ENCODE results near the gene SPDL1.

Gene SPDL1

DNA sequence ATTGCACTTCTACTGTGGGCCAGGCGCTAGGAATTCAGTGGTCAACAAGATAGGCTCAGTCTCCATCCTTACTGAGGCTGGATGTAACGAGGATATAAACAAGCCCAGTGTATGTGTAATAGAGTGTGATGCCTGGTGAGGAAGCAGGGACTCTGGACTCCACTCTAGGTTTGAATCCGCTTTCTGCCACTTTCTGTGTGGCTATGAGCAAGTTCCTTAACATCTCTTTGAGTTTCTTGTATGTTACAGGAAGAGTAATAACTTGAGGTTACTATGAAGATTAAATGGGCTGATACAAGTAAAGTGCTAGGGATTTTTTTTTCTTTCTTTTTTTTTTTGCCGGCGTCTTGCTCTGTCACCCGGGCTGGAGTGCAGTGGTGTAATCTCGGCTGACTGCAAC, 65.9 kb downstream of the SPDL1 start:
- Histone ChIP-seq H3K4me1 (ENCODE audit: control insufficient read depth, insufficient read depth, low read depth, low read length) (peaks cover 6% of the 10 kb centered on the region), H3K27ac (ENCODE audit: low read length, poor library complexity, severe bottlenecking) (no peak overlapping the region), H4K91ac (ENCODE audit: low read length) (peak overlapping the region; percentile 23), H2BK120ac (ENCODE audit: low read depth, low read length) (no peak overlapping the region), H2BK5ac (ENCODE audit: low read depth, low read length, poor library complexity, severe bottlenecking) (no peak overlapping the region), H3K14ac (ENCODE audit: low read length in 2 of 2) (no peak overlapping the region), H3K36me3 (ENCODE audit: control insufficient read depth in 1 of 2, insufficient read depth in 2 of 2, low read depth in 1 of 2, low read length in 2 of 2) (no peaks in the 10 kb centered on the region), H4K8ac (ENCODE audit: low read length) (no peak overlapping the region), H3K4me3 (ENCODE audit: insufficient read depth in 1 of 2, low read depth in 1 of 2, low read length in 2 of 2) (no peak overlapping the region), H3K4ac (ENCODE audit: low read depth in 1 of 2, low read length in 2 of 2) (peak overlapping the region in 1 of 2 experiments; percentile 52), H3K18ac (ENCODE audit: low read depth in 1 of 2, low read length in 2 of 2) (peak overlapping the region; percentile 55 to 82), H2BK12ac (ENCODE audit: low read length in 2 of 2) (peak overlapping the region; percentile 29 to 79), H3K79me1 (replicated peaks; ENCODE audit: low read length, poor library complexity, severe bottlenecking) (peaks cover 4% of the 10 kb centered on the region), H2BK15ac (ENCODE audit: low read depth, poor library complexity, severe bottlenecking) (no peak overlapping the region), H3K9ac (ENCODE audit: low read length) (no peak overlapping the region), H2AK5ac (ENCODE audit: low read length, severe bottlenecking) (no peak overlapping the region), H3K27me3 (ENCODE audit: control insufficient read depth in 1 of 2, insufficient read depth in 1 of 2, low read length in 2 of 2) (no peaks in the 10 kb centered on the region), H3K23ac (ENCODE audit: low read length in 2 of 2) (no peak overlapping the region), H2AFZ (ENCODE audit: low read depth, low read length) (no peak overlapping the region), H3K4me2 (ENCODE audit: low read length, poor library complexity, severe bottlenecking) (no peak overlapping the region), H3K9me3 (ENCODE audit: control insufficient read depth, low read length) (no peaks in the 10 kb centered on the region)
- DNase-seq, result peak; percentile 13
- WGBS, result 92% methylated on average over 7 of the region's 7 CpGs

DNA sequence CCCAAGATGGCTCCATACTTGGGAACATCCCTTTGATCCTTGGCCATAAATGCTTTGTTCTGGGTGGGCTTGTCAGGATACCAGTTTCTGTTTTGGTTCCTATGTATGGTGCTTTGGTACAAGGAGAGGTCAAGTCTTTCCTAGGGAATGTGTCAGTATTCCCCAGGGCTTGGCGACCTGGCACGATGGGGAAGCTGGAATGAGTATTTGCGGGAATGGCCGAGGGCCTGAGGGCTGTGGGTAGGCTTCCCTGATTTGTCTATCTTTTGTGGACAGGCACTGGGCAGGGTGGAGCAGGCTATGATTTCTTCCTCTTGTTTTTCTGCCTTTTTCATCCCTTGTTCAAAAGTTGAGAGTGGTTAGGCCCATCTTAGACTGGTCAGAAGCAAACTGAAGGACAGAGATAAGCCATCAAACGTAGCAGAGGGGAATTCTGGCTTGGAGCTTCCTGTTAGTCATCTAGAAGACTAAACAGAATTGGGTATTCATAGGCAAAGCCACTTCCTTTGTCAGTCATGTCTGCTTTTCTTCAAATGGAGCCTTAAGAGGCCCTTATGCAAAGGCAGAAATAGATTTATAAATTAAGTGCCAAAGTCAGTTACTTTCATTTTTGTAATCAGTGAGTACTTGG, 67.2 kb downstream of the SPDL1 start:
- Histone ChIP-seq H4K91ac (ENCODE audit: low read length) (peak overlapping the region; percentile 87), H2AK5ac (ENCODE audit: low read length, severe bottlenecking) (no peak overlapping the region), H3K4me2 (ENCODE audit: low read length, poor library complexity, severe bottlenecking) (no peak overlapping the region), H3K79me1 (replicated peaks; ENCODE audit: low read length, poor library complexity, severe bottlenecking) (peaks cover 4% of the 10 kb centered on the region), H2AFZ (ENCODE audit: low read depth, low read length) (no peak overlapping the region), H2BK120ac (ENCODE audit: low read depth, low read length) (peak overlapping the region; percentile 97), H3K27ac (ENCODE audit: low read length, poor library complexity, severe bottlenecking) (no peak overlapping the region), H3K36me3 (ENCODE audit: control insufficient read depth in 1 of 2, insufficient read depth in 2 of 2, low read depth in 1 of 2, low read length in 2 of 2) (no peaks in the 10 kb centered on the region), H3K4me3 (ENCODE audit: insufficient read depth in 1 of 2, low read depth in 1 of 2, low read length in 2 of 2) (peak overlapping the region in 1 of 2 experiments; percentile 48), H3K27me3 (ENCODE audit: control insufficient read depth in 1 of 2, insufficient read depth in 1 of 2, low read length in 2 of 2) (no peaks in the 10 kb centered on the region), H3K9ac (ENCODE audit: low read length) (peak overlapping the region; percentile 16), H4K8ac (ENCODE audit: low read length) (peak overlapping the region; percentile 92), H3K14ac (ENCODE audit: low read length in 2 of 2) (peak overlapping the region; percentile 46 to 62), H3K4ac (ENCODE audit: low read depth in 1 of 2, low read length in 2 of 2) (peak overlapping the region; percentile 42 to 91), H2BK15ac (ENCODE audit: low read depth, poor library complexity, severe bottlenecking) (peak overlapping the region; percentile 80), H2BK5ac (ENCODE audit: low read depth, low read length, poor library complexity, severe bottlenecking) (no peak overlapping the region), H3K23ac (ENCODE audit: low read length in 2 of 2) (no peak overlapping the region), H2BK12ac (ENCODE audit: low read length in 2 of 2) (peak overlapping the region; percentile 82 to 99), H3K4me1 (ENCODE audit: control insufficient read depth, insufficient read depth, low read depth, low read length) (peaks cover 6% of the 10 kb centered on the region), H3K18ac (ENCODE audit: low read depth in 1 of 2, low read length in 2 of 2) (peak overlapping the region; percentile 30 to 97), H3K9me3 (ENCODE audit: control insufficient read depth, low read length) (no peaks in the 10 kb centered on the region)
- peak; percentile 98 for DNase-seq
- WGBS, result 32% methylated on average over 5 of the region's 5 CpGs

DNA sequence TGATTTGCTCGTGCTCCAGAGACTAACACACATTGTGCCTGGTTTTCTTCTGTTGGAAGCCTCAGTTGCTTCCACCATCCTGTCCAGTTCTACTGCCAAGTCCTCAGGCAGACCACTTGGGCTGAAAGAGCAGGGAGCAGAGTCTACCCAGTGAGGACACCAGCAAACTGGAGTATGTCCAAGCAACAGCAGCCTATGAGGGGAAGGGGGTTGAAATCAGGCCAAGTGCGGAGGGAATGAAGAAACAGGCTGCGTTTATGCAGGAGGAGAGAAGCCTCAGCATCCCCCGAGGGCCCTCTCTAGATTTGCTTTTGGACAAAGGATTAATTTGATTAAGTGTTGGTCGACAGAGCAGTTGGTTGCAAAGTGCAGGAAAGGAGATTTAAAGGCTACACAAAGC, 68.0 kb downstream of the SPDL1 start:
- peak overlapping the region in 1 of 2 experiments; percentile 78 for H3K14ac ChIP-seq (ENCODE audit: low read length in 2 of 2)
- no peaks in the 10 kb centered on the region for H3K36me3 ChIP-seq (ENCODE audit: control insufficient read depth in 1 of 2, insufficient read depth in 2 of 2, low read depth in 1 of 2, low read length in 2 of 2)
- H3K18ac ChIP-seq (ENCODE audit: low read depth in 1 of 2, low read length in 2 of 2), result peak overlapping the region; percentile 85 to 97
- WGBS, result 57% methylated on average over 5 of the region's 5 CpGs
- peak overlapping the region; percentile 71 for H2BK15ac ChIP-seq (ENCODE audit: low read depth, poor library complexity, severe bottlenecking)
- DNase-seq, result peak; percentile 70
- peak overlapping the region; percentile 99 for H4K91ac ChIP-seq (ENCODE audit: low read length)
- H3K79me1 ChIP-seq (replicated peaks; ENCODE audit: low read length, poor library complexity, severe bottlenecking), result peaks cover 4% of the 10 kb centered on the region
- H3K4me3 ChIP-seq (ENCODE audit: insufficient read depth in 1 of 2, low read depth in 1 of 2, low read length in 2 of 2), result peak overlapping the region in 1 of 2 experiments; percentile 48
- H2BK12ac ChIP-seq (ENCODE audit: low read length in 2 of 2), result peak overlapping the region; percentile 91 to 97
- H3K4me1 ChIP-seq (ENCODE audit: control insufficient read depth, insufficient read depth, low read depth, low read length), result peaks cover 9% of the 10 kb centered on the region
- peak overlapping the region; percentile 93 for H2BK120ac ChIP-seq (ENCODE audit: low read depth, low read length)
- no peak overlapping the region for H2AK5ac ChIP-seq (ENCODE audit: low read length, severe bottlenecking)
- no peaks in the 10 kb centered on the region for H3K27me3 ChIP-seq (ENCODE audit: control insufficient read depth in 1 of 2, insufficient read depth in 1 of 2, low read length in 2 of 2)
- peak overlapping the region; percentile 33 for H2AFZ ChIP-seq (ENCODE audit: low read depth, low read length)
- H2BK5ac ChIP-seq (ENCODE audit: low read depth, low read length, poor library complexity, severe bottlenecking), result no peak overlapping the region
- H3K4me2 ChIP-seq (ENCODE audit: low read length, poor library complexity, severe bottlenecking), result no peak overlapping the region
- H4K8ac ChIP-seq (ENCODE audit: low read length), result peak overlapping the region; percentile 96
- H3K9me3 ChIP-seq (ENCODE audit: control insufficient read depth, low read length), result no peaks in the 10 kb centered on the region
- peak overlapping the region; percentile 76 to 83 for H3K4ac ChIP-seq (ENCODE audit: low read depth in 1 of 2, low read length in 2 of 2)
- no peak overlapping the region for H3K27ac ChIP-seq (ENCODE audit: low read length, poor library complexity, severe bottlenecking)
- H3K9ac ChIP-seq (ENCODE audit: low read length), result peak overlapping the region; percentile 16
- no peak overlapping the region for H3K23ac ChIP-seq (ENCODE audit: low read length in 2 of 2)

DNA sequence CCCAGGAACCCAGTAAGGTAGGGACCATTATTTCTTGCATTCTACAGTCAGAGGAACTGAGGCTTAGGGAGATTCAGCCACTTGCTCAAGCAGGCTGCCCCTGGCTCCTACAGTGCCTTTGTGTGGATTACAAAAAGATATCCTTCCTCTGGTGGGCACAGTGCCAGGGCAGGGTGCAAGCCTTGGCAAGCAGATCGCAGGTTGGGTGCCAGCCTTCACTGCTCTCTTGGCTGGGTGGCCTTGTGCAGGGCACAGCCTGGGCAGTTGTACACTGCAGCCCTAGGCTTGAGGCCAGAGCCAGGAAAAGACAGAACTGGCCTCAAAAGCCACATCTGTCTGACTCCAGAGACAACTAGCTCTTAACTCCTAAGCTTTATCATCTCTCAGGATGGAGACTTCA, 68.5 kb downstream of the SPDL1 start:
- H3K4me1 ChIP-seq (ENCODE audit: control insufficient read depth, insufficient read depth, low read depth, low read length), result peaks cover 9% of the 10 kb centered on the region
- peak overlapping the region; percentile 100 for H2BK12ac ChIP-seq (ENCODE audit: low read length in 2 of 2)
- no peak overlapping the region for H3K27ac ChIP-seq (ENCODE audit: low read length, poor library complexity, severe bottlenecking)
- peak overlapping the region in 1 of 2 experiments; percentile 74 for H3K23ac ChIP-seq (ENCODE audit: low read length in 2 of 2)
- H3K9ac ChIP-seq (ENCODE audit: low read length), result no peak overlapping the region
- H4K91ac ChIP-seq (ENCODE audit: low read length), result peak overlapping the region; percentile 99
- H3K36me3 ChIP-seq (ENCODE audit: control insufficient read depth in 1 of 2, insufficient read depth in 2 of 2, low read depth in 1 of 2, low read length in 2 of 2), result no peaks in the 10 kb centered on the region
- H4K8ac ChIP-seq (ENCODE audit: low read length), result peak overlapping the region; percentile 92
- H3K14ac ChIP-seq (ENCODE audit: low read length in 2 of 2), result peak overlapping the region in 1 of 2 experiments; percentile 95
- peak overlapping the region; percentile 97 to 99 for H3K18ac ChIP-seq (ENCODE audit: low read depth in 1 of 2, low read length in 2 of 2)
- peak overlapping the region; percentile 93 for H2BK120ac ChIP-seq (ENCODE audit: low read depth, low read length)
- H3K79me1 ChIP-seq (replicated peaks; ENCODE audit: low read length, poor library complexity, severe bottlenecking), result peaks cover 4% of the 10 kb centered on the region
- no peak for DNase-seq
- H3K4me3 ChIP-seq (ENCODE audit: insufficient read depth in 1 of 2, low read depth in 1 of 2, low read length in 2 of 2), result no peak overlapping the region
- WGBS, result 100% methylated on average over 1 of the region's 1 CpG
- H3K9me3 ChIP-seq (ENCODE audit: control insufficient read depth, low read length), result no peaks in the 10 kb centered on the region
- H3K27me3 ChIP-seq (ENCODE audit: control insufficient read depth in 1 of 2, insufficient read depth in 1 of 2, low read length in 2 of 2), result no peaks in the 10 kb centered on the region
- H2BK15ac ChIP-seq (ENCODE audit: low read depth, poor library complexity, severe bottlenecking), result peak overlapping the region; percentile 73
- H3K4ac ChIP-seq (ENCODE audit: low read depth in 1 of 2, low read length in 2 of 2), result peak overlapping the region; percentile 62 to 99
- no peak overlapping the region for H3K4me2 ChIP-seq (ENCODE audit: low read length, poor library complexity, severe bottlenecking)
- no peak overlapping the region for H2AFZ ChIP-seq (ENCODE audit: low read depth, low read length)
- no peak overlapping the region for H2AK5ac ChIP-seq (ENCODE audit: low read length, severe bottlenecking)
- H2BK5ac ChIP-seq (ENCODE audit: low read depth, low read length, poor library complexity, severe bottlenecking), result no peak overlapping the region
